GM21723 (cell line): Measurements from ENCODE around the gene PAPSS2.
"Not testable (repeated sequence)": the region's sequence is repeated elsewhere in the genome, so short reads cannot be mapped to it uniquely, and the experiment has no call there.

Experiments
- ATAC-seq: cut with Tn5 transposase; IDR thresholded peaks from one replicate; pipeline ENCODE4 v1.9.1; 2021; ENCODE audit warnings: mild to moderate bottlenecking, moderate library complexity; ENCODE audit not compliant: unreplicated experiment

Gene PAPSS2

GRCh38 chr10:87659571-87660483, at the start of gene PAPSS2:
Gene PAPSS2 (plus strand): TSS chr10:87659878. CDS start chr10:87659982, 104 bp downstream.
- no peak for ATAC-seq

GRCh38 chr10:87611341-87611740, 48.3 kb upstream of the PAPSS2 start:
- not testable (repeated sequence) for ATAC-seq

- ATAC-seq, result no peak
Measured at GRCh38 chr10:87612115-87612514, 47.6 kb upstream of the PAPSS2 start.

DNA sequence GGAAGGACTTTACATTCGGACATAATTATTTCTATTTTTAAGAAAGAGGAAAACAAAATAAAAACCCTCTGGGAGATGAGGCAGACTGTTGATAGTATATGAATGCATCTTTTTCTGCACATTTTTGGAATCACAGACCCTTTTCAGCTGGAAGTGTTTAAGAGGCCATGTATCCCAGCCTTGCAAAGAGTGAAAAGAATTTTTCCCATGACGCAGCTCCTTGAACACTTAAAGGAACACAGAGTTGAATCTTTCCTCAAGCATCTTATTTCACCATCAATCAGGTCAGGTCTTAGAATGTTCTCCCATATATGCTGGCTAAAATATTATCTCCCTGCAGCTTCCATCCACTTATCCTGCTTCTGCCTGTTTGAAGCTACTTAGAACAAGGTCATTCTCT, 45.9 kb upstream of the PAPSS2 start:
- no peak for ATAC-seq

DNA sequence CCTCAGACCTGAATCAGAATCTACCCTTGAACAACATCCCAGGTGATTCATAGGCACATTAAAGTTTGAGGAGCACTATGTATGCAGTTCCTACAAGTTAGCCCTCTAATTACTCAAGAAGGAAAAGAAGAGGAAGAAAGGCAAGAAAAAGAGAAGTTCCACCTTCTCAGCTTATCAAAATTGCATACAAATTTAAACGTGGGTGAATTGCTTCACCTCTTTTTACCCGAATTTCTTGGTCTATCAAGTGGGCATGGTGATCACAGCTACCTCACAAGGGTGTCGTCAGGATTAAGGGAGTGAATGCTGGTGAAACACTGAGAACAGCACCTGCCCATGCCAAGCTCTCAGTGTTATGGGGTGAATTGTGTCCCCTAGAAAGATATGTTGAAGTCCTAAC, 43.8 kb upstream of the PAPSS2 start:
- ATAC-seq, result no peak

DNA sequence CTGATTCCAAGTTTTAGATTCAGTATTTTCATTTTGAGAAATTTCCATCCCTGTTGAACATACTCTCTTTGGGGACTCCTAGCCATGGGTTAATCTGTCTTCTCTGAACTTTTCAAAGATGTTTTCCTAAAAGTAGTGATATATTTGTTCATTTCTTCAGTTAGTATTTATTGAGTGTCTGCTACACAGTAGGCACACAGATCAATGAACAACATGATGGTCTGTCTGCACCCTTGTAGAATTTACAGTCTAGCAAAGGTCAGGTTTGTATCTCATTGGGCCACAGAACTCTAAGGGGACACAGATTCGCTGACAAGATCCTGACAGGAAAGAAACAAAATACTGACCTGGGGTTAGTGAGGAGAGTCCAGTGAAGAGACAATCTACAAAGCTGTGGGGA, 42.2 kb upstream of the PAPSS2 start:
- ATAC-seq, result no peak

GRCh38 chr10:87618566-87619423, 40.9 kb upstream of the PAPSS2 start:
- ATAC-seq, result no peak

GRCh38 chr10:87619705-87620104, 40.0 kb upstream of the PAPSS2 start:
- ATAC-seq, result no peak

DNA sequence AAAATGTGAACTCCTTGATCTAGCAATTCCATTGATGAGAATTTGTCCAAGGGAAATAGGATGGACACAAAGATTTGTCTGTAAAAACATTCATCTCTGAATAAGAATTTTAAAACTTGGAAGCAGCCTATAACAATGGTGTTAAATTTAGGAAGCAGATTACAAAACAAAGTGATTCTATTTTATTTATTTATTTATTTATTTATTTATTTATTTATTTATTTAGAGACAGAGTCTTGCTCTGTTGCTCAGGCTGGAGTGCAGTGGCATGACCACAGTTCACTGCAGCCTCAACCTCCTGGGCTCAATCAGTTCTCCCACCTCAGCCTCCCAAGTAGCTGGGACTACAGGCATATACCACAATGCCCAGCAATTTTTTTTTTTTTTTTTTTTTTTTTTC, 38.2 kb upstream of the PAPSS2 start:
- not testable (repeated sequence) for ATAC-seq

DNA sequence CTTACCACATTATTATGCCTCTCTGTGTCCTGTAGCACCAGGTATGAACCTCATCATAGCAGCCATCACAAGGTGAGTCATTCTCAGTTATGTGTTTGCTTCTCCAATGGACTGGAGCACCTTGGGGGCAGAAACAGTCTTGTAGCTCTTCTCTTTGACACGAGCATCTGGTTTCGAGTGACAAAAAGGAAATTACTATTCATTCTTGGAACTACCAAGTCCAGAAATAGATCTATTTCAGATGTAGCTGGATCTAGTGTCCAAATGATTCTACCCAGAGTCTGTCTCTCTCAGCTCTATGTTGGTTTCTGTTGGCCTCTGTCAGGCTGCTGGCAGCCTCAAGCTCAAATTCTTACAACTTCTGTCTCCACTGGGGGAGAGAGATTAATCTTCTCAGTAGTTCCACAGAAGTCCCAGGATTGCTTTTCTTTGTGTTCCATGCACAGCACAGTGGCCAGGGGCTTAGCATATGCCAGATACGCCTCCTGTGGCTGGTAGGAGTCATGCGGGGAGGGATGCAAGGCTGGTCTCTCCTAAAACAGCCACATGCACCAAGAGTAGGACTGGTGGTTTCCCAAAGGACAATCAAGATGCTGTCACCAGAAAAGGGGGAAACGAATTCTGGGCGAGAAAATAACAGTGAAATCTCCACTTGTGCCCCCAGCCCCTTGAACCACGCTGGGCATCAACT, 37.2 kb upstream of the PAPSS2 start:
- no peak for ATAC-seq

DNA sequence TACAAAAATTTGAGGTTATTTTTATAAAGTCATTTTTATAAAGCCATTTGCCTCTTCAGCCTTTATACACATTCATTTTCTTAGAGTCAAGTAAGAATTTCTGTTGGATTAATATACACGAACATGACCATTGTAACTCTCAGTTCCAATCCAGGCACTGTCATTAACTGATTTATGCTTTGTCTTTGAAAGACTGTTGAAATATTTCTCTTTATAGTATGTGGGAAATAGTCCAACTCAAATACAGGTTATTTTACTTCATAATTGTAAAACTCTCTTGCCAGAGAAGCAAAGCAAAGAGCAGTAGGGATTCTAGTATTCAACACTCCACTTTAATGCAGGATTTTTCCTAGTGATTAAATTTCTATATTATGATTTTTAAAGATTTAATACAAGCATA, 36.5 kb upstream of the PAPSS2 start:
- ATAC-seq, result no peak

DNA sequence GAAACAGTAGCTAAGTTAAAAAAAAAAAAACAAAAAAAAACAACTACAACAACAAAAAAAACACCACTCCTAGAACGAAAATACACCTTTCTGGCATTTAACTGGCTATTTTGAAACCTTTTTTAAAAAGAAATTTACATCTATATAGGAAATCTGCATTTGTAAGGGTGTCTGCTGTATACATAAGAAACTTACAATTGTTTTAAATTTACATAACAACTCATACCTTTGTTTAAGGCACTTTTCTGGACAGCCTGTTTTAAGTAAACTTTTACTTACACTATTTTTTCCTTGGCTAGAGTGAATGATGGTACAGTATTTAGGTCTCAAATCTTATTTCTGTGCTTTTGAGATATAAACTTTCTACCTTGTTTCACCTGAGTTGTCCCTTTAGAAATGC, 34.0 kb upstream of the PAPSS2 start:
- no peak for ATAC-seq

DNA sequence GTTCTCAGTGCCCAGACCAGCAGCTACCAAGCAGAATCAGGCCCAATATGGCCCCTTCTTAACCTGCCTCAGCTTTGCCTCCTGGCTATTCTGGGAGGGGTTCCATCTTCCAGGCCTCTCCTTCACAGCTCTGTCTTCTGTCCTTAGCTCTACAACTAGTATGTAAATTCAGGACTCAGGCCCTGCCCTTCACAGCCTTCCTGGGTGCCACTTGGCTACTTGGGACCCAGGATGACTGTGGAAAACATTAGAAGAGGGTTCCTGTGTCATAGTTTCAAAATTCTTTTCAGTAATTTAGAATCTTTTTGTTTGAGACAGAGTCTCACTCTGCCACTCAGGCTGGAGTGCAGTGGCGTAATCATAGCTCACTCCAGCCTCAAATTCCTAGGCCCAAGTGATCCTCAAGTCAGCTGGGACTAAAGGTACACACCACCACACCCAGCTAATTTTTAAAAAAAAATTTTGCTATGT, 33.2 kb upstream of the PAPSS2 start:
- no peak for ATAC-seq

- ATAC-seq, result no peak
Measured at GRCh38 chr10:87630171-87630570, 29.5 kb upstream of the PAPSS2 start.

- no peak for ATAC-seq
Measured at GRCh38 chr10:87632454-87632853, 27.2 kb upstream of the PAPSS2 start.

GRCh38 chr10:87634311-87634710, 25.4 kb upstream of the PAPSS2 start:
- no peak for ATAC-seq

DNA sequence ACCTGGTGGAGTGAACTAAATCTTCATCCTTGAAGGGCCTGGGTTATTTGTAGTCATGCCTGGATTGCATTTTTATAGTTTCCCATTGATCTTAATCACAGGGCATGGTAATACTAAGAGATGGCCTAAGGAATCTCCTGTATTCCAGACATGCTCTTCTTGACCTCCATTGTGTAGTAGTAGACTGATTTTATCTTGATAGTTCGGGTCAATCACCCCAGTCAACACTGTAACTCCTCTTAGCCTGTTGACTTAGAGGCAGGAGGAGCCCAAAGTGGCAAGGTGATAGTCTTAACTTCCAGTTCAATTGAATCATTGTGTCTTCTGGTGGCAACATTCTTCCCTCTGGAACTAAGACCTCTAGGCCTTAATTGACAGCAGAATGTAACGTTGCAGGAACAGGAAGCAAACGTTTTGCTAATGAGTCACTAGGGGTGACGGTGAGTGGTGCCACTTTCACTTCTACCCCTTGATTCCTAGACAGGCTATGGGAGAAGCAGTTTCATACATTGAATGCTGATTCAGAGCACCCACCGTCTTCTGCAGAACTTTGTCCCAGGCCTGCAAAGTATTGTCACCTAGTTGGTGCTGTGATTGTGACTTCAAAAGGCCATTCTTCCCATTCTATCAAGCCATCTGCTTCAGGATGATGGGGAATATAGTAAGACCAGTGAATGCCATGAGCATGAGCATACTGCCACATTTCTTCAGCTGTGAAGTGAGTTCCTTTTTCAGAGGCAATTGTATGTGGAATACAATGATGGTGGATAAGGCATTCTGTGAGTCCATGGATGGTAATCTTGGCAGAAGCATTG, 24.0 kb upstream of the PAPSS2 start:
- ATAC-seq, result no peak

- no peak for ATAC-seq
Measured at GRCh38 chr10:87636313-87636915, 23.3 kb upstream of the PAPSS2 start.

DNA sequence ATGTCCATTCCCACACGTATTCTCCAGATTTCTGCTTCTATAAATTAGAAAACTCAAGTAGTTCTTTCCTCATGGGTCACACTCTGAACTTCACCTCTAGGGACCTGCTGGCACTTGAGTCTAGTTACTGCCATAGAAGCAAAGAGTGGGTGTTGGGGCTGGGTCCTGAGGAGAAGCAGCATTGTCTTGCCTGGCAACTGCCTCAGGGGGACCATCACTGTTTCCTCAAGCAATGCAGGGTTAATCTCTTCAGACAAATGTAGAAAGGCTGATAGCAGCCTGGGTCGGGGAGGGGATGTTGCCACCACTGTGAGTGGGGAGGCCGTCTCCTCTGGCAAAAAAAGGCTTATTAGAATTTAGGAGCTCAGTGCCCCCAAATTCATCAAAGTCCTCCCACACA, 20.2 kb upstream of the PAPSS2 start:
- ATAC-seq, result no peak

GRCh38 chr10:87640043-87640442, 19.6 kb upstream of the PAPSS2 start:
- ATAC-seq, result no peak
